HUES6 (cell line): ENCODE data around the gene TMCO4.

Experiments used
- H3K27ac ChIP-seq: 2 replicates; pipeline ENCODE4 v1.7.0; 2013; ENCODE audit warnings: low read depth, mild to moderate bottlenecking, low read length, inconsistent platforms
- H3K27me3 ChIP-seq: 2 replicates; pipeline ENCODE4 v1.6.1; 2013; ENCODE audit warnings: low read length; ENCODE audit not compliant: control insufficient read depth, insufficient read depth
- H3K36me3 ChIP-seq: 2 replicates; pipeline ENCODE4 v1.6.1; 2013; ENCODE audit warnings: low read length; ENCODE audit not compliant: control insufficient read depth, insufficient read depth
- H3K4me1 ChIP-seq: 2 replicates; pipeline ENCODE4 v1.6.1; 2013; ENCODE audit warnings: low read length; ENCODE audit not compliant: control insufficient read depth, insufficient read depth
- H3K4me3 ChIP-seq: 2 replicates; pipeline ENCODE4 v1.5.1; 2013; ENCODE audit warnings: low read depth, low read length
- H3K9ac ChIP-seq: one replicate; pipeline ENCODE4 v1.6.1; 2013; ENCODE audit warnings: mild to moderate bottlenecking, low read length
- H3K9me3 ChIP-seq: 2 replicates; pipeline ENCODE4 v1.6.1; 2013; ENCODE audit warnings: low read depth, low read length; ENCODE audit not compliant: control insufficient read depth, insufficient read depth

The TMCO4 gene

DNA sequence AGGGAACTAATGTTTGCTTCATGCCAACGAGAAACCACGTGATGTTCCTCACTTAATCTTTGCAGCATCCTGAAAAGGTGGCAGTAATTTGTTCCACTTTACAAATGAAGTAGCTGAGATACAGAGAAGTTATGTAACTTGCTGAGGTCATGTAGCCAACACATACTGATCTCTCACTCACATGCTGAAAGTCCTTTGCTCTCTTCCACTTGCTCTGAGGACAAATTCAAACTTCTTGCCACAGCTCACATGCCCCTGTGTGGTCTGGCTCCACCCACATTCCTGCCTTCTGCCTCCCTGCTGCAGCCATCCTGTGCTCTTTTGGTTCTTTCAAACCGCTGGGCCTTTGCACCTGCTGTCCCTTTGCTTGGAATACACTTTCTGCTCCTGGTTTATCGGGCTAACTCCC lies 55.4 kb downstream of the TMCO4 start:
- no peaks in the 10 kb centered on the region for H3K27me3 ChIP-seq
- H3K4me3 ChIP-seq: no peak overlapping the region

DNA sequence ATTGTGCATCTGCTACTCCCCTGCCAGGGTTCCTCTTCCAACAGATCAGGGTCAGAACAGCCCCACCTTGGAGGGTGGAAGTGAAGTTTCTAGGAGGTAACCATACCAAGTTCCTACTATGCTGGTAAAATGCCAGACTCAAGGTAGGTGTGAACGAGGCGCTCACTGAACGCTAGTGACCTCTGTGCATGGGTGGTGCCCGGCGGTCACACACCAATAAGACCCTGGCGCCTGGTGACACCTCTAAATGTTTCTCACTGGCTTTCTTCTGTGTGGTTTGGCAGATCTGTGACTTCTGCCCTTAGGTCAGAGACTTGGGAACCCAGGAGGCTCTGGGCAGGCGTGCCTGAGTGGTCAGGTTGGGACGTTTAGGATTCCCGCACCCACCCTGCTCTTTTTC lies 55.9 kb downstream of the TMCO4 start:
- Histone ChIP-seq H3K27me3 (no peaks in the 10 kb centered on the region), H3K9ac (no peak overlapping the region), H3K4me3 (no peak overlapping the region), H3K36me3 (no peaks in the 10 kb centered on the region), H3K27ac (no peak overlapping the region), H3K9me3 (no peaks in the 10 kb centered on the region), H3K4me1 (no peaks in the 10 kb centered on the region)

More for the DNA sequence above, 55.4 kb downstream of the TMCO4 start:
- Histone ChIP-seq H3K9ac (no peak overlapping the region), H3K9me3 (no peaks in the 10 kb centered on the region), H3K27ac (no peak overlapping the region), H3K4me1 (no peaks in the 10 kb centered on the region), H3K36me3 (no peaks in the 10 kb centered on the region)

DNA sequence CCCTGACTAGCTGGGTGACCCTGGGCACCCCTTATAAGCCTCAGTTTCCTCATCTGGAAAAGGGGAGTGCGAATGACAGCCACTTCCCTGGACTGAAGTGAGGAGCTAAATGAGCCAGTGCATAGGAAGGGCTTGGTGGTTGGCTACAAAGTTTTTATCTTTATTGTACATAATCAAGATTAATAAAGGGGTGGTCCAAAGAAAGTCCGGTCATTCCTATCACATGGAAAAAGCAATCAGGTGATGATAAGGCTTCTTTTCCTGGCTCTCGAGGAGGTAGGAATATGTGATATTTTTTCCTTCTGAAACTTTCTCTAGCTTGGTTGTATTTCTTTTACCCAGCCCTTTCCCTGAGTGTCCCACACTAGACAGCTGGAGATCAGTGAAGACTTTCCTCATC lies 56.5 kb downstream of the TMCO4 start:
- Histone ChIP-seq H3K27ac (no peak overlapping the region), H3K4me3 (no peak overlapping the region), H3K27me3 (no peaks in the 10 kb centered on the region), H3K9me3 (no peaks in the 10 kb centered on the region), H3K4me1 (no peaks in the 10 kb centered on the region), H3K36me3 (no peaks in the 10 kb centered on the region), H3K9ac (no peak overlapping the region)

DNA sequence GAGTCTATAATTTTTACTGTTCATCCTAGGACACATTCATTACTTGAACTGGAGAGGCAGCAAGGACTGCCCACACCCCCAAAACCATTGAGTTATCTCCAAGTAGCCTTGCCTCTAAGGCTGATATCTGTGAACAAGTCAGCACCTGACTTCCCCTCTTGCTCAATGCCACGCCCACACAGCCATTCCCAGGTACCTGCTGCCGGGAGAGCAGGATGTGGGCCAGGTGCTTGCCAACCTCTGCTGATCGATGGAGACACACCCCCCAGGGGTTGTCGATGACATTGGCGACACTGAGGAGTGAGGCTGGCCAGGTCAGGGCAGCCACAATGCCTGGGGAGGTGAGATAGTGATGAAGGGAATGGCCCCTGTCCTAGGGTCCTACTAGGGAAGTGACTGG lies 60.1 kb downstream of the TMCO4 start:
- no peak overlapping the region for H3K4me3 ChIP-seq
- H3K27me3 ChIP-seq: no peaks in the 10 kb centered on the region
- H3K36me3 ChIP-seq: no peaks in the 10 kb centered on the region
- no peak overlapping the region for H3K9ac ChIP-seq
- H3K4me1 ChIP-seq: no peaks in the 10 kb centered on the region
- no peak overlapping the region for H3K27ac ChIP-seq
- H3K9me3 ChIP-seq: no peaks in the 10 kb centered on the region

DNA sequence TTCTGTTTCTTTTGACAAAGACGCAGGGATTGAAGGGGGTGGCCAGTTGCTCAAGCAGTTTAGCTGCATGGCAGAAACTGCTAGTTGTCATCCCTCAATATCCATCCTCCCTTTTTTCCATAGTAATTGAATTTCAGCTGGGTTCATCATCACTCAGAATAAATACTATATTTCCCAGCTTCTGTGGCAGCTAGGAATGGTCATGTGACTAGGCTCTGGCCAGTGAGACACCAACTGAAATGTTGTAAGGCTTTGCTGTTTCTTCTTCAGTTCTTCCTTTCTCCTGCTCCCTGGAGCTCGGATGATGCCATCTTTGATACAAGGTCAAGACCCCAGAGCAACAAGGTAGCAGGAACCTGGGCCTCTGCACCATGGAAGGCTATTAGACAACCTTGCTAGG lies 61.0 kb downstream of the TMCO4 start:
- Histone ChIP-seq H3K27ac (no peak overlapping the region), H3K27me3 (no peaks in the 10 kb centered on the region), H3K9me3 (no peaks in the 10 kb centered on the region), H3K36me3 (no peaks in the 10 kb centered on the region), H3K9ac (no peak overlapping the region), H3K4me3 (no peak overlapping the region), H3K4me1 (no peaks in the 10 kb centered on the region)

DNA sequence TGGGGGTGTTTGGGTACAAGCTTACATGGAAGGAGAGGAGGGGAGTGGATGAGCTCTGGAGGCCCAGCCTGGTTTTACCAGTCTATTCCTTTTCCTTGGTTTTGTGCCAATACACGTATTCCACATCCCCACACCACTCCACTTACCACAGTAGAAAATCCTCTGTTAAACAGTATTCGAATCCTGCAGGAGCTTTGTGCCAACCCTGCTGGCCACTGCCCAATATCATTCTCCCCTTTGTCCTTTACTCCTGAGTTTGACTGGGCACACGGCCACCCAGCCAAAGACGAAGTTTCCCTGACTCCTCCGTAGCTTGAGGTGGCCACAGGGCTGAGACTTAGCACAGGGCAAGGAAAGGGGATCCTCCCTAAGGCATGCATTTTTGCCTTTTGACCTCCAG lies 61.6 kb downstream of the TMCO4 start:
- no peaks in the 10 kb centered on the region for H3K9me3 ChIP-seq

DNA sequence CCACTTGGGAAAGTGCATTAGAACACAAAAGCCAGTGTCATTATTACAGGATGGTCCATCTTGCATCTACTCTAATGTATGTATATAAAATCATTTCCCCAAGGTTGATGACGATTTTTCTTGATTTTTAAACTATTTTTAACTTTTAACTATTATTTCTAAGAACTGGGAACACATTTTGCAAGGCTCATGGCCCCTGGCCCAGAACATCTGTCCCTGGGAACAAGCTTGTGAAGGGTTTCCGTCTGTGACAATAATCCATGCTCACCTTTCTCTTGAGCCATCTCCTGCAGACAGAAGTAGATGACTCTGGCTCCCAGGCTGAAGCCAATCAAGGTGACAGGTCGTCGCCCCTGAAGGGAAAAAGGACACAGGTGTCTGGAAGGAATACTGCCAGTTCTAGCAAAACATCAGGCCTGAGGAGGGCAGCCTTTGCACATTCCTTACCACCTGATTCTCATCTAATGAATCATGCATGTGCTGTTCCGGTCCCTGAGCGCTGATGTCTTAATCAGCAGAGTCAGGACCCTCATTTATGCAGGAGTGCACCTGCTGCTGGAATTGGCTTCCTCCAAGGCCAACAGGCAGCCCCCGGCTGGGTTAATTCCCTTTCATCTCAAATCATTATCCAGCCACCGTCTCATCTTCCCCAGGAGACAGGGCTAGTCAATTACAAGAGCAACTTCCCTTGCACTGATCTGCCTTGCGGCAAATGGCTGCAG lies 62.5 kb downstream of the TMCO4 start:
- Histone ChIP-seq H3K27me3 (no peaks in the 10 kb centered on the region), H3K4me1 (no peaks in the 10 kb centered on the region)

More for the DNA sequence above, 61.6 kb downstream of the TMCO4 start:
- Histone ChIP-seq H3K4me1 (no peaks in the 10 kb centered on the region), H3K4me3 (no peak overlapping the region), H3K36me3 (no peaks in the 10 kb centered on the region), H3K27me3 (no peaks in the 10 kb centered on the region), H3K9ac (no peak overlapping the region), H3K27ac (no peak overlapping the region)

DNA sequence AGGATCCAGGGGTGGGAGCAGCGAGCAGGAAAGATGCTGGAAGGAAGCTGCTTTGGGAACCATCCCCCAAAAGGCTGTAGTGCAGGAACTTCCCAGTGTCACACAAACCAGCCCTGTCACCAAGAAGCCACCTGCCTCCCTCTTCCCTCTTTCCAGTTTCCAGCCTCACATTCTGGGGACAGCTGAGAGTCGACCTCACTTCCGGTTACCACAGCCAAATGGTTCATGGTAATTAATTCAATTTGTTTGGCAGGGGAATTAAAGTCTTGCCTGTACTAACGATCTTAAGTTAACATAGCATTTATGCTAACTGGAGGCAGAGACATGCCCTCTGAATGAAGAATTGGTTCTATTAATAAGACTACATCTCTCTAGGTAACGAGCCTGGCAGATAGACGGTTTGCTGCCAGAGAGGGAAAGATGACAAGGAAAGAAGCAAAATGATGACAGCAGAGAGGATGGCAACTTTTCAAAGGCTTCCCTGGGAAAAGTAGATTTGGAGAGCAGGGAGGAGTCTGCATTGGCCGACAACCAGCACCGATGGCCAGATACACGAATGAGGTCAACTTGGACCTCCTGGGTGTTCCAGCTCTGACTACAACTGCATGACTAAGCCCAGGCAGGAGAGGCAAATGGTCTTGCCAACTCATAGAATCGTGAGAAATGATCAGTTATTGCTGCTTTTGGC lies 64.1 kb downstream of the TMCO4 start:
- Histone ChIP-seq H3K9me3 (no peaks in the 10 kb centered on the region), H3K36me3 (no peaks in the 10 kb centered on the region)

More for the DNA sequence above, 62.5 kb downstream of the TMCO4 start:
- Histone ChIP-seq H3K9me3 (no peaks in the 10 kb centered on the region), H3K9ac (no peak overlapping the region), H3K4me3 (no peak overlapping the region), H3K27ac (no peak overlapping the region), H3K36me3 (no peaks in the 10 kb centered on the region)

DNA sequence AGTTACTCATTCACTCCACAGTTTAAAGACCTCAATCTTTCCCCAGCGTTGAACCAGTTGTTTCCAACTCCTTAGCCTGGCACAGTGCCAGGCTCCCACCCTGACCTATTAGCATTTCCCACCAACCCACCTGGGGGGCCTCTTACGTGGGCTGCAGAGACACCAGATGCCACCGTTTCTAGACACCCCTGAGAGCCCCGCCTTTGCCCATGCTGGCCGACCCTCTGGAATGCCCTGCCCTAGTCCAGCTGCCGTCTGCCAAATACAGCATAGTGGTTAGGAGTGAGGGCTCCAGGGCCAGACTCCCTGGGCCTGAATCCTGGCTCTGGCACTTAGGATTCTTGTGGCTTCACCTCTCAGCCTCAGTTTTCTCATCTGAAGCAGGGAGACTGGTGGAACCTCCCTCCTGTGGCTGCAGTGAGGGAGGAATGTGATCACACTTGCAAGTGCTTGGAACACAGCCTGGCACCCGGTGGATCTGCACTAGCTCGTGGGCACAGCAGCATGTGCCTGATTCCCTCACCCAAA lies 65.2 kb downstream of the TMCO4 start:
- H3K9me3 ChIP-seq: peaks cover 8% of the 10 kb centered on the region
- H3K4me1 ChIP-seq: no peaks in the 10 kb centered on the region
- no peak overlapping the region for H3K4me3 ChIP-seq
- no peaks in the 10 kb centered on the region for H3K27me3 ChIP-seq
- H3K36me3 ChIP-seq: no peaks in the 10 kb centered on the region
- H3K27ac ChIP-seq: no peak overlapping the region
- no peak overlapping the region for H3K9ac ChIP-seq

More for the DNA sequence above, 64.1 kb downstream of the TMCO4 start:
- Histone ChIP-seq H3K4me1 (no peaks in the 10 kb centered on the region), H3K4me3 (no peak overlapping the region), H3K27ac (no peak overlapping the region), H3K9ac (no peak overlapping the region), H3K27me3 (no peaks in the 10 kb centered on the region)

DNA sequence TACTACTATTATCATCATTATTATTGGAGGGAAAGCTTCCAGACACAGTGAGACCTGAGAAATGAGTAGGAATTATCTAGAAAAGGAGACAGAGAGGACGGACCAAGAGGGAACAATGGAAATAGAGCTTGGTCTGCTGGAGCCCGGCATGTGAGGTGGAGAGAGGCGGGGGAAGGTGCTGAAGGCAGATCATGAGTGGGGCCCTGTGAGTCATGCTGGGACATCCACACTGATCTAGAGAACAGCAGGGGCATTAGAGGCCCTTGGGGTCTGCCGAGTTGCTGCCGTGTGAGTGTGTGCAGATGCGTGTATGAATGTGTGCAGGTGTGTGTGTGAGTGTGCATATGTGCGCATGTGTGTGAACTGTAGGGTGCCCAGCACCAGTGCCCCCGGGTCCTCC lies 65.7 kb downstream of the TMCO4 start:
- Histone ChIP-seq H3K36me3 (no peaks in the 10 kb centered on the region), H3K4me3 (no peak overlapping the region), H3K9me3 (peaks cover 8% of the 10 kb centered on the region), H3K27ac (no peak overlapping the region), H3K27me3 (no peaks in the 10 kb centered on the region), H3K9ac (no peak overlapping the region), H3K4me1 (no peaks in the 10 kb centered on the region)

DNA sequence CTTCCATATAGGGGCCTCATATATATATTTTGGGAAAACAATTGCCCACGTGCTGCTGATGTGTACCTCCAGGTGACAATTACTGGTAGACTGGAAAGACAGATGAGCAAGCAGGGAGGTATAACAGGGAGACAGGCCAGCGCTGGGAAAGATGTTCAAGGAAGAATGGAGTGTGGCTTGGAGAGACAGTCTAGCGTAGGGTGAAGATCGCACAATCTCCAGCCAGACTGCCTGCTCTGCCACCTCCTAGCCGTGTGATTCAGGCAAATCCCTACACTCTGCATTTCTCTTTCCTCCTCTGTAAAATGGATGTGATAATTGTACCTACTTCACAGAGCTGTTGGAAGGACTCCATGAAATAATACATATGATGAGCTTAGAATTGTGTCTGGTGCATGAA lies 66.1 kb downstream of the TMCO4 start:
- peaks cover 8% of the 10 kb centered on the region for H3K9me3 ChIP-seq
- no peak overlapping the region for H3K4me3 ChIP-seq
- no peaks in the 10 kb centered on the region for H3K4me1 ChIP-seq
- no peak overlapping the region for H3K27ac ChIP-seq
- no peaks in the 10 kb centered on the region for H3K27me3 ChIP-seq
- H3K9ac ChIP-seq: no peak overlapping the region
- H3K36me3 ChIP-seq: no peaks in the 10 kb centered on the region
